HG03521 (cell line): ENCODE data around the gene LRRC51.
"Not testable (repeated sequence)": the region's sequence is repeated elsewhere in the genome, so short reads cannot be mapped to it uniquely, and the experiment has no call there.

Experiments used
- ATAC-seq: cut with Tn5 transposase; IDR thresholded peaks from one replicate; pipeline ENCODE4 v1.9.1; 2021; ENCODE audit warnings: mild to moderate bottlenecking, moderate library complexity; ENCODE audit not compliant: unreplicated experiment

Gene LRRC51

DNA sequence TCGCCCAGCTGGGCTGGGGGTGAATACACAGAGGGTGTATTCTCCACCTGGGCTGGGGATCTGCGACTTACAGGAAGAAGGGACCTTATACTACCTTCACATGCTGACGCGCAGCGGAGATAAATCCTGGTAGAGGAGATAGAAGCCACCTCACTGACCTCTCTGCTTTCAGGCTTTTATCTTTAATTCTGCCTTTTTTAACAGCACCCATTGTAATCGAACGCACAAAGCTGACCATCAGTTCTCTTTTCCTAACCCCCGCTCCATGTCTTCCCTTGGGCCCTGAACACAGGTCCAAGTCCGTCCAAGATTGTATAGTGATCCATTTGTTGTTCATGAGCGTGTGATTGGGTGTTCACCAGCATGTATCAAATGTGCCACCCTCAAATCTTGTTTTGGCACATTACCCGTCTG lies 23.1 kb downstream of the LRRC51 start:
- no peak for ATAC-seq

DNA sequence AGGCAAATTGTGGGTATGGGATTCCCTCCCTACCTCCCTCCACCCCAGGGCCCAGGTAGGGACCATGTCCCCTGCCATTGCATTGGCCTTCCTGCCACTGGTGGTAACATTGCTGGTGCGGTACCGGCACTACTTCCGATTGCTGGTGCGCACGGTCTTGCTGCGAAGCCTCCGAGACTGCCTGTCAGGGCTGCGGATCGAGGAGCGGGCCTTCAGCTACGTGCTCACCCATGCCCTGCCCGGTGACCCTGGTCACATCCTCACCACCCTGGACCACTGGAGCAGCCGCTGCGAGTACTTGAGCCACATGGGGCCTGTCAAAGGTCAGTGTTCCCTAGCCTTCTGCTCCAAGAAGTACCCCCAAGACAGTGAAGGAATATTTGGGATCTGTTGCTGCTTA lies 25.2 kb downstream of the LRRC51 start, which contains the start of gene TOMT:
TSS of gene TOMT (plus strand) at position 37 of the 400 bp plus-strand sequence. CDS start at position 65, 28 bp downstream.
- ATAC-seq = no peak

DNA sequence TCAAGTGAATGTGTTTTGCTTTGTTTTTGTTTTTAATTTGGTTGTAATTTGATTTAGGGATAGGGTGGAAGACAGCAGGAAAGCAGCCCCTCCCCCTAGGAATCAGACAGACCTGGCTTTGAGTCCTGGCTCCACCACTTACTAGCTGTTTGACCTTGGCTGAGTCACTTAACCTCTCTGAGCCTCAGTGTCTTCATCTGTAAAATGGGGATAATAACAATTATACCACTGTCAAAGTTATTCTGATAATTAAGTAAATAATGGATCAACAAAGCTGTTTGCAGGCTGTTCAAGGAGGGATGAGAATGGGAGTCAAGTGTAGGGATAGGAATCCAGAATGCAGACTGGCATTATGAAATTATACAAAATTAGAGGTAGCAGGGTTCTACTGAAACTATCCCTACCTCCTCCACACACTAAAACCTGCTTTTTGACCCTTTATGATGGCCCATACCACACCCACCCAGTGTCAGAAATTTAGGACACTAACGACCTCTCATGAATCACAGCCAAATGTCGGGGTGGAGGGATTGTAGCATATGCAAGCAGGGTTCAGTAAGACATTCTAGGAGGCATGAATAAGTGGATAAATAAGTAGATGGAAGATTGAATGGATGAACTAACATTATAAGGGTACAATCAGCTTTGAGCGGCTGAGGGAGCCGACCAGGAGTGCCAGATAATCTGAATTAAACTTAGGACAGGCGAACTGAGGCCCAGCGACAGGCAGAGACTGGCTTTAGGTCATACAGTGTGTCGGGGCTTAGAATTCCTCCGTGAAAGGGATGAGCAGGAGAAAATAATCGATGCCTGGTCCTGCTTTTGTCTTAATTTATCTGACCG lies 30.9 kb downstream of the LRRC51 start:
- ATAC-seq = no peak

DNA sequence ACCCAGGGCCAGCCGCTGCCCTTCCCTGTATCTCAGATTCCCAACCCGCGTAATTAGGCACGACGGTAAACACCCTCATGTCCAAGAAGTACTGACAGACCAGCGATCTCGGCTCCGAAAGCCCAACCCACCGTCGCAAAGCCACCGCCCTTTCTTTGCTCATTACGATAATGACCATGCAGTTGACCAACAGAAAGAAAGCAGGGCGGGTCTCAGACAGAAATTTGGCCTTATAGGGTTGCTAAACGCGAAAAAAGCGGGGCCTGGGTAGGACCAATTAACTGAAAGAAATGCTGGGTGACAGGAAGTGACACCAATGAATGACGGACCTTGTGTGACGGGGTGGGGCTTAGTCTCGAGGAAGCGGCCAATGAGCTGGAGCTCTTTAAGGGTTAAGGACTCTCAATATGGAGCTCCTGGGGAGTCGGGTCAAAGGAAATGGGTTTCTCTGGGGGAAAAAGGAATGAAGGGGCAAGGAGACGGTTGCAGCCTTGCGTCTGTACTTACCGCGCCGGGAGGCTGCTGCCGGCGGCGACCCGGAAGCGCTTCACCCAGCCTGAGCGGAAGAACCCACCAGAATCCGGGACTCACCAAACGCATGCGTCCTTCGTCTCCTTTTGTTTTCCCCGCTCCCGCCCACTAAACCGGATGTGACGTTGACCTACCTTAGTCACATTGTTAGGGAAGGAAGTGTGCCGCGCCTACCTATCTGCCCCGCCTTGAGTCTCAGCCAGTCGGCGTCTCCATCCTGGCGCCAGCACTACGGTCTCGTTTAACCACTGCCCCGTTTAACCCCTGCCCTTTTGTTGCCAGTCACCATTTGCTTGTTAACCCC lies 31.7 kb downstream of the LRRC51 start, which contains the start of gene ANAPC15:
TSS of gene ANAPC15 (minus strand) at position 553 of the 835 bp plus-strand sequence. CDS start 1,419 bp downstream, outside the sequence.
- peak; percentile 87 for ATAC-seq

DNA sequence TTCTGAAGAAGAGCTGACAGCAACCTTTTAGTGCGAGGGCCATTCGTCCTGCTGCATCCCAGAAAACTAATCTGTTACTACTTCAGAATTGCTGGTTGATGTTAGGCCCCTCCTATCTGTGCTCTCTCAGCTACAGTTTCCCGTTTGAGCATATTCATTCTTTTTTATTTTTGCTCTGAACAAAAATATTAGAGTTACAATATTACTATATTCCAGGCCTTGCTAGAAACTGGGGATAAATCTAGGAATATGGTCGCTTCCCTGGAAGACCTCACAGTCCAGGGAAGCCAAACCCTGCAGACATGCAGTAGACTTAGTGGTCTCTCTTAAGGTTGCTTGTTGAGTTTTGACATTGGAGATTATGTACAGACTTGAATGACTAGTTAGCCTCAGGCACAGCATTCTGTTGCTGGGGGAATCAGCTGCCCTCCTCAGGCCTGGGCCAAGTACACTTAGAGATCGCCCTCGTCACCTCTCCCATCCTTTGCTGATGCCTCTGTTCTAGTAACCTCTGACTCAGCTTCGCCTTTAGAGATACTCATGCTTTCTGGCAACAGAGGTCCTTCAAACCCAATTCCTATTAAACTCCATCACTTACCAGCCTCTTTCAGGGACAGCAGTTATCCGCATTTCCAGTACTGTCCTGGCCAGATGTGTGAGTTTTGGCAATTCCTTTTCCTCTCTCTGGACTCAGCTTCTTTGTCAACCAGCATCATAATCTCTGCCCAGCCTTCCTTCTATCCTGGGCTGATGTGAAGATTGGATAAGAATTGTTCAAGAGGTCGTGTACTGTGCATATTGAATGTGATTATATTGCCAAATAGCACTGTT lies 32.5 kb downstream of the LRRC51 start:
- no peak for ATAC-seq

DNA sequence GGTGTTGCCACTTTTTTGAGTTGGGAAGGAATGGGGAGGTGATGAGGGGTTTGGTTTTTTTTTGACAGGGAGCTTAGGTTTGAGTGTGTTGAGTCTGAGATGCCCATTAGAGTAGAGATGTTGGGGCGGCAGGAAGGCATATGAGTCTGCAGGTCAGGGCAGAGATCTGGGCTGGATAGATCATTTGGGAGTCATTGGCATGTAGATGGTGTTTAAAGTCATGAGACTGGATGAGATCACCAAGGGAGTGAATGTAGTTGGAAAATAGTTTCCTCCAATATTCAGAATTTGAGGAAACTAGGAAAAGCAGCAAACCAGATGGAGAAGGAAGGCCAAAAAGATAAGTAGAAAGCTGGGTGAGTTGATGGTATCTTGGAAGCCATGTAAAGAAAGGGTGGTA lies 33.9 kb downstream of the LRRC51 start:
- no peak for ATAC-seq

DNA sequence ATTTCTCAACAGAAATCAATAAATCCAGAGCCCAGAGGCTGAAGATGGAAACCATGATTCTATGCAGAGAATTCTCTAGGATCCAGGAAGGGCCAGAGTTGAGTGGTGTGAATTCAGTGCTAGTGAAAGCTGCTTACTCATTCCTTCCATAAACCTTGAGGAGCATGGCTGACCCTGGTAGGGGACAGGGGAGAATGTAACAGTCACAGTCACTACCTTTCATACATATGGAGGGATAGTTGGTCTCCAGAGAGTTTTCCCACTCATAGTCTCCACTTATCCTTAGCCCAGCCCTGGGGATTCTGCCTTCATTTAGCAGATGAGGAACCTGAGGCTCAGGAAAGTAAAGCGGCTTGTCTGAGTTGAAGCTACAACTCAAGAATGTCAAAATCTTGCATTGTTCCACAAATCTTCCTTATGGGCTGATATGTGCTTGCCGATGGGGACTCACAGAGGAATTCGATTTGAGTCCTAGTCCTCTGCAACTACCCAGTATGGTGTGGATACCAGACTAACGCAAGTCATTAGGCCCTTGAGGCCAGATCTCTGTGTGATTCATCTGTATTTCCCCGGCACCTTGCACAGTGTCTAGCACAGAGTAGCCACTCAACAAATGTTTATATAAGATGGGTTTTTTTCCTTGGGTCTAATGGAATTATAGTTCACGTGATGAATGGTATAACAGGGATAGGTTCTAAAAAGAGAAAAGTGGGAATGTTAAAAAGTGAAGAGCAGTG lies 35.5 kb downstream of the LRRC51 start:
- ATAC-seq = no peak

DNA sequence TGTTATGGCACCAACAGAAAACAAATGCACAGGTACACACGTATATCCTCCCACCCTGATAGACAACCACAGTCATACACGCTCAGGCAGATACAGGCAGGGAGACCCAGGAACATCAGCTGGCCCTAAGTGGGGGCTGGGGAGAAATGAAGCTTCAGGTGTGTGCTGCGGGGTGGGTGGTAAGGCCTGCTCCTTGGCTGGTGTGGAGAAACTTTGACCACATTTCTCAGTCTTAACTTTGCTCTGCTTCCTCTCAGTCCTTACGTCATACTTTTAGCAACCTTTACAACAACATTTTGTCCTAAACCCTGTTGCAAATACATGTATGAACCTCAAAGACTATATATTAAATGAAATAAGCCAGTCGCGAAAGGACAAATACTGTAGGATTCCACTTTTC lies 38.5 kb downstream of the LRRC51 start:
- no peak for ATAC-seq

DNA sequence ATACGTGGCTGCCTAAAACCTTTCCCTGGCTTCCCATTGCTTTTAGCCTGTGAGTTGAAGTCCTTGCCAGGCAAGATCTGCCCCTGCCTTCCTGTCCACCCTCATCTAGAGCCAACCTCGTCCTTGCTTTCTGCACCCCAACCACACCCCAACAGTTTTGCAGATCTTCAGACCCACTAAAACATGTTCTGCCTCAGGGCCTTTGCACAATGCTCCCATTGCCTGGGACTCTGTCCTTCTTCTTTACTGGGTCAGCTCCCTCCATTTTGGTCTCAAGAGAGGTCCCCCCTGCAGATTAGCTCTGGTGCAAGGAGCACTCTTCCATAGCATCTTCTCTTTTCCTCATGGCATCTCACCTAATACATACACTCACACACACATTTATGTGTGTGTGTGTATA lies 40.3 kb downstream of the LRRC51 start:
- no peak for ATAC-seq

DNA sequence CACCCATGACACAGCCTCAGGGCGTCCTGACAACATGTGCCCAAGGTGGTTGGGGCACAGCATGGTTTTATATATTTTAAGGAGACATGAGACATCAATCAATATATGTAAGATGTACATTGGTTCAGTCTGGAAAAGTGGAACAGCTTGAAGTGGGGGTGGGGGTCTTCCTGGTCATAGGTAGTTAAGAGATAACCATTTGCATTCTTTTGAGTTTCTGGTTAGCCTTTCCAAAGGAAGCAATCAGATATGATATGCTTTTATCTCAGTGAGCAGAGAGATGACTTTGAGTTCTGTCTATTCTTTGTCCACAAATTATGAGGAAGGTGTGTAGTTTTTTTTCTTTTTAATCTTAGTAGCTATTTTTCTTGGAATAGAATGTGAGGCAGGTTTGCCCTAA lies 42.0 kb downstream of the LRRC51 start:
- no peak for ATAC-seq

DNA sequence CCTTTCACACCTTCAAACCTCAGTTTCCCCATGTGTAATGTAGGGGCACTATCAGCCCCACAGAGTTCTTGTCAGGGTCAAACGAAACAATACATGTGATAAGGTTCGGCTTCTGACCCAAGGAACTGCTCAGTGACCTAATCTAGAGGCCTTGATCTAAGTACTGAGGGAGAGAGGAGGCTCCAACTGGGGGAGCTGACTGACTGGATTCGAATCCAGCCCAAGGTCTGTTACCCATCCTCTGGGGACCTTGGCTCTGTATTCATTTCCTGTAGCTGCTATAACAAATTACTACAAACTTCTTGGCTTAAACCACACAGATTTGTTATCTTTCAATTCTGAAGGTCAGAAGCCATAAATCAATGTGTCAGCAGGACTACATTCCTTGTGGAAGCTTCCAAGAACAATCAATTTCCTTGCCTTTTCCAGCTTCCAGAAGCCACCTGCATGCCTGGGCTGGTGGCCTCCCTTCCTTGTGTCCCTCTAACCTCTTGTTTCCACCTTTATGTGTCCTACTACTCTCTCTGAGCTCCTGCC lies 42.5 kb downstream of the LRRC51 start:
- no peak for ATAC-seq

DNA sequence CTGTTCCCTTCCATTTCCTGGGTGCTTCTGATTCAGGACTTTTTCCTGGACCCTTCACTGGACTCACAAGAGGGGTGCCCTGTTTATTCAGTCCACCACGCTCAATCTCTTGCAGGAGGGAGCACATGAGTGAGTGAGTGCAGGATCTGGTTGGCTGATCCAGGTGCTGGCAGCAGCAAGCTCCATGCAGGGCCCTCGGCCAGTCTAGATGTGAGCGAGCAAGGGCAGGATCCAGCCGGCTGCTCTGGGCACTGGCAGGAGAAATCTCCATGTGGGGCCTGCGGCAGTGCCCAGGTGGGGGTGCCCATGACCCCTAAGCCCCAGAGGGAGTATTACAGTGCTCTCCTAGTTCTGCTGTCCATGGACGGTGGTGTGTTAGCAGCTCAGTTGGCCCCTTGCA lies 43.4 kb downstream of the LRRC51 start:
- ATAC-seq = no peak

DNA sequence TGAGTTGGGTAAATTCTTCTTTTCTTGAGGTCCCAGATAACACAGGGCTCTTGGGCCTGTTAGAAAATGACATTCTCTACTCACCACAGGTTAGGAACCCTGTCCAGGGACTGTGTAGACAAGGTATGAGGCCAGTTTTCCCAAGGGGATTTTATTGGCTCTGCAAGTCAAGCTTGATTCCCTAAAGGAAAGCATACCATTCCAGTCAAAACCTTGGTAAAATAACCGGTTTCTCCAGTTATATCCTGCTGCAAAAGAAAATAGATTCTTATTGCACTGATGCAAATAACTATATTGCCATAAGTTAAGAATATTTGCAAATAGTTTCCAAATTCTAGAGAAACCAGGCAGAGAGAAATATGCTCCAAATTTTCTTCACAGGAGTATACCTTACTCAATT lies 45.3 kb downstream of the LRRC51 start:
- ATAC-seq = no peak

DNA sequence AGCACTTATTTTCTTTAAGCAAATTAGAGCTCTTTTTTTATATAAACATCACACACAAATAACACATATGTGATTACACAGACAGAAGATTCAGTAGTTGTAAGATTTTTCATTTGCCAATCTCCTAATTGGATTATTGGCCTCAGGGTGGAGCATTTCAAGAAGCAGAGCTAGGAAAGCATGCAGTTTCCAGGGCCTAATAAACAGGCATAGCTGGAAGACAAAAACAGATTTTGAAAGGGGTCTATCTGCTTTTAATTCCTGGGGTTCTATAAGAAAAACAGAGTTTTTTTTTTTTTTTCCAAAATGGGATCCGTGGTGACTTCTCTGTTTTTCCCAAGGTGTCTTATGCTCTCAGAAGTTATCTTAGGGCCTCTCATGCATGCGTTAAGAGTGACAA lies 47.3 kb downstream of the LRRC51 start:
- ATAC-seq = no peak

DNA sequence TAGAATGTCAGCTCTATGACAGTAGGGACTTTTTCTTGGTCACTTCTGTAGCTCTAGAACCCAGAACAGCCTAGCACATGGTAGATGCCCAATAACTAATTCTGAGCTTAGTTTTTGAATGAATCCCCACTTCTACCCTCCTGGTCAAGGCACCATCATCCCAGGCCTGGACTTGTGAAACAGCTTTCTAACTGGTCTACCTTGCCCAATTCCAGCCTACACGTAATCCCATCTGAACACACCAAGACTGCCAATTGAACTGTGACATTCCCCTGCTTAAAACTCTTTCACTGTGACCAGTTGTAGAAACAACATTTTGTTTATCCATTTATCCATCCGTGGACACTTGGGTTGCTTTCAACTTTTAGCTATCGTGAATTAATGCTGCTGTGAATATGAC lies 48.7 kb downstream of the LRRC51 start:
- ATAC-seq = no peak

DNA sequence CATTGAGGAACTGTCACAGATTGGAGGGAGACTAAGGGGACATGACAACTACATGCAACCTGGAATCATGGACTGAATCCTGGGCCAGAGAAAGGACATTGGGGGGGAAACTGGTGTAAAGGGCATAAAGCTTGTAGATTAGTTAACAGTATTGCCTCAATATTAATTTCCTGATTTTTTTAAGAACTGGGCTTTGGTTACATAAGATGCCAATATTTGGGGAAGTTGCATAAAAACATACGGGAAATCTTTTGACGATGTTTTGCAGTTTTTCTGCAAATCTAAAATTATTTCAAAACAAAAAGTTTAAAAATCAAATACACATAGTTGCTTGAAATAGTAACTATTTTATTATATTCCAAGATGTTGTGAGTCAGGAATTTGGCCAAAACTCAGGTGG lies 52.0 kb downstream of the LRRC51 start:
- ATAC-seq = no peak

DNA sequence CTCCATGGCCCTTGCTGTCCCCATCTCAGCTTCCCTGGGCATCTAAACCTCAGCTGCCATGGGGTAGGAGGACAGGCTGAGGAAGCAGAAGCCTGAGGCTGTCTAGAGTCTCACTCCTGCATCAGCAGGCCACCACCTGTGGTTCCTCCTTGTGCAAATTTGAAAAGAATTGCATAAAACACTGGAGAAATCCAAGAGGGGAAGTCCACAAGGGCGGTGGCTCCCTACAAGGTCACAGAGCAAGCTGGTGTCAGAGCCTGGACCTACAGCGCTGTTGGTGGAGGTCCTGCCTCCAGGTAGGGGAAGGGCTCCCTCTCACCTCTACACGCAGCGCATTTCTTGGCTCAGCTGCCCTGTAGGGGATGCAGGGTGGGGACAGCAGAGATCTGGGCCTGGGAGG lies 54.8 kb downstream of the LRRC51 start, which contains the start of gene FOLR3:
TSS of gene FOLR3 (plus strand) at position 253 of the 400 bp plus-strand sequence. CDS start 228 bp downstream, outside the sequence.
- ATAC-seq = not testable (repeated sequence)

DNA sequence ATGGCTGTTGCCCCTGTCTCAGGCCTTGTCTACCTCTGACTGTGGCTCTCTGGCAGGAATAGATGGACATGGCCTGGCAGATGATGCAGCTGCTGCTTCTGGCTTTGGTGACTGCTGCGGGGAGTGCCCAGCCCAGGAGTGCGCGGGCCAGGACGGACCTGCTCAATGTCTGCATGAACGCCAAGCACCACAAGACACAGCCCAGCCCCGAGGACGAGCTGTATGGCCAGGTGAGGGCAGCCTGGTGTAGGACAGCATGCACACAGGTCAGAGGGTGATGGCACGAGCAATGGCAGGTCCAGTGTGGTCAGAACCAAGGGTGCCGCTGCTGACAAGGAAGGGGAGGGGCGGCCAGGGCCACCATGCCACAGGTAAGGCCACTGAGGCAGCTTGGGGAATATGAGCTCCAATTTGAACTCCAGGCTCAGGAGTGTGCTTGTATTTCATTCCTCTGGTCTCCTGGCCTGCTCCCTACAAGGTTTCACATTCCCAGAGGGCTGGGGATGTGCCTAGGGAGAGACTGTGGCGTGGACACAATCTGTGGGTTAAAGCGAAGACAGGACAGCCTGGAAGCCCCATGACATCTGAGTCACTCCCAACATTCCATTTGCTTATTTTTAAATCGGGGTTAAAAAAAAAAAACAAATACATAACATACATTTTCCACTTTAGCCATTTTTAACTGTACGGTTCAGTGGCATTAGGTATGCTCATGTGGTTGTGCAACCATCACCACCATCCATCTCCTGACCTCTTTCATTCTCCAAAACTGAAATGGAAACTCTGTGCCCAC lies 55.4 kb downstream of the LRRC51 start:
- ATAC-seq = no peak

DNA sequence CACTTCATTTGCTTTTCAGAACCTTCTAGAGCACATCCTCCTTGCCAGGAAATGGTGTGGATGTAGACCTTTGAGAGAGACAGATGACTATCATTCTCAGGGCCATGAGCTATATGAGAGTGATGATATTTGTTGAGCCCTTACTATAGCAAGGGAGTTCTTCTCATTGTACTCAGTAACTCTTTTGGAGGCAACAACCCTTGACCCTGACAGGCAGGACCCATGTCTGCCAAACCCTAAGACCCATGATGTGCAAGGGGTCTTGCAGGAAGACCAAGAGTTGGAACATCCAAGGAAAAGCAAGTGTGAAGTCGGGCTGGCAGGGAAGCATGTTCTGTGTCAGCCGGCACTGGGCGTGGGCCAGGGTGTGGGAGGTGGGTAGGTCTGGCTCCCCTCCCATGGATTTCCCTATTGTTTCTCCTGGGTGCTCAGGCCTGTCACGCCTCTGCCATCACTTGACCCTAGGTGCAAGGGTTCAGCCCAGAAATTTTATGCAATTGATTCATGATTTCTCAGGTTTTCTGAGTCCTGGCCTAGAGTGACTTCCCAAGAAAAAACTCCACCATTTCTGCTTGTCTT lies 56.1 kb downstream of the LRRC51 start:
- no peak for ATAC-seq
